Esophagus muscularis mucosa (tissue), 4 donors: ENCODE measurements around the gene VTN. TPM values are rescaled to one million over a fixed set of nuclear protein-coding genes. Genes with fewer than 3 reads are reported as not detected.

Source experiments
- DNase-seq: peaks from one replicate; pipeline ENCODE4 v3.0.0-alpha.2; 2017; ENCODE audit errors: extremely low spot score
- H3K27ac ChIP-seq, 4 donors: fragments of 200-600 bp; sonication (generic); replicated peaks in 1 of 4; 1 replicate in 3 of 4; 2 replicates in 1 of 4; pipeline ENCODE4 v1.5.1; 2016 to 2019; ENCODE audit warnings: mild to moderate bottlenecking in 1 of 4
- H3K27me3 ChIP-seq, 4 donors: fragments of 200-600 bp; sonication (generic); one replicate each; pipeline versions ENCODE4 v1.5.1 to v1.6.0; 2016 to 2019
- H3K36me3 ChIP-seq, 4 donors: fragments of 200-600 bp; sonication (generic); one replicate each; pipeline ENCODE4 v1.5.1; 2016 to 2019
- H3K4me1 ChIP-seq, 4 donors: fragments of 200-600 bp; sonication (generic); one replicate each; pipeline ENCODE4 v1.5.1; 2016 to 2019
- H3K4me3 ChIP-seq, 4 donors: fragments of 200-600 bp; sonication (generic); 1 replicate in 2 of 4; 2 replicates in 2 of 4; pipeline ENCODE4 v1.5.1; 2016 to 2019; ENCODE audit warnings: mild to moderate bottlenecking in 4 of 4, moderate library complexity in 1 of 4
- H3K9me3 ChIP-seq, 4 donors: fragments of 200-600 bp; sonication (generic); 1 replicate in 3 of 4; 2 replicates in 1 of 4; pipeline ENCODE4 v1.5.1; 2016 to 2019
- CTCF ChIP-seq, 3 experiments: fragments of 200-600 bp in 2 of 3; fragments of 450-650 bp in 1 of 3; sonication (generic) in 2 of 3; IDR thresholded peaks; one replicate each; pipeline ENCODE4 v1.5.1; 2017 to 2019; ENCODE audit warnings: antibody characterized with exemption in 3 of 3, mild to moderate bottlenecking in 2 of 3, moderate library complexity in 1 of 3
- EP300 ChIP-seq: sonication (generic); formaldehyde crosslinking; IDR thresholded peaks from one replicate; pipeline ENCODE4 v1.6.1; 2017; ENCODE audit warnings: antibody characterized with exemption
- POLR2A ChIP-seq: fragments of 450-650 bp; IDR thresholded peaks from one replicate; pipeline ENCODE4 v1.6.1; 2017; ENCODE audit warnings: antibody characterized with exemption, moderate library complexity, mild to moderate bottlenecking, low read depth
- POLR2AphosphoS5 ChIP-seq, 2 donors: sonication (generic); formaldehyde crosslinking; IDR thresholded peaks; one replicate each; pipeline ENCODE4 v1.6.1; 2017; ENCODE audit warnings: antibody characterized with exemption in 2 of 2
- whole genome bisulfite sequencing: methylation state at CpG from one replicate; pipeline ENCODE4 v1.1.5; 2018; 5-methylcytosine and 5-hydroxymethylcytosine counted together
- intact Hi-C: fragments of 100-400 bp; cut with DNase I; formaldehyde crosslinking; loops from one replicate; pipeline ENCODE4 v1.15.1; 2023
- total RNA-seq, 4 donors: library from RNA; depleted of rRNA; stranded (reverse); fragments of >200 nt; gene quantifications; one replicate each; pipeline versions ENCODE4 v1.1.0 to v1.2.1, GENCODE V29; 2016

The VTN gene
- total RNA-seq, 4 donors from 2014 or later: under 0.01 to 1.3 (median 0.58) TPM

GRCh38 chr17:28327709-28328108, 42.4 kb downstream of the VTN start:
- H3K27ac ChIP-seq: no peak overlapping the region
- 61% methylated on average over 3 of the region's 3 CpGs for WGBS
- H3K36me3 ChIP-seq: peaks cover 32 to 64% (median 51%) of the 10 kb centered on the region in 4 donors
- no peak for DNase-seq
- no peaks in the 10 kb centered on the region for H3K9me3 ChIP-seq
- H3K4me3 ChIP-seq: no peak overlapping the region
- TF ChIP-seq POLR2A: no peak
- no peak for TF ChIP-seq POLR2AphosphoS5 (IDR thresholded peaks at IDR 0.05)
- TF ChIP-seq EP300: no peak
- TF ChIP-seq CTCF (IDR thresholded peaks at IDR 0.05): no peak
- H3K4me1 ChIP-seq: peaks cover 0 to 2% (median 0%) of the 10 kb centered on the region in 4 donors
- H3K27me3 ChIP-seq: no peaks in the 10 kb centered on the region
- intact Hi-C loops: no loop called here

- Histone ChIP-seq H3K27me3 (no peaks in the 10 kb centered on the region), H3K9me3 (no peaks in the 10 kb centered on the region), H3K27ac (no peak overlapping the region), H3K36me3 (peaks cover 32 to 62% (median 50%) of the 10 kb centered on the region in 4 donors), H3K4me1 (no peaks in the 10 kb centered on the region), H3K4me3 (no peak overlapping the region)
- 89% methylated on average over 9 of the region's 9 CpGs for WGBS
- no peak for DNase-seq
- no peak for TF ChIP-seq EP300
- intact Hi-C loops: no loop called here
Measured at GRCh38 chr17:28327031-28327607, 43.0 kb downstream of the VTN start.

- H3K4me3 ChIP-seq: no peak overlapping the region
- DNase-seq: no peak
- no peaks in the 10 kb centered on the region for H3K9me3 ChIP-seq
- peaks cover 24 to 52% (median 40%) of the 10 kb centered on the region in 4 donors for H3K36me3 ChIP-seq
- H3K27me3 ChIP-seq: no peaks in the 10 kb centered on the region
- TF ChIP-seq POLR2A (no peak), POLR2AphosphoS5 (IDR thresholded peaks at IDR 0.05) (no peak), EP300 (no peak), CTCF (IDR thresholded peaks at IDR 0.05) (no peak)
- intact Hi-C loops: no loop called here
- no peak overlapping the region for H3K27ac ChIP-seq
- no peaks in the 10 kb centered on the region for H3K4me1 ChIP-seq
- WGBS: 95% methylated on average over 7 of the region's 7 CpGs
Measured at GRCh38 chr17:28326114-28326513, 44.0 kb downstream of the VTN start.

- no peak overlapping the region for H3K4me3 ChIP-seq
- TF ChIP-seq CTCF (IDR thresholded peaks at IDR 0.05) (no peak), POLR2A (no peak), EP300 (no peak), POLR2AphosphoS5 (IDR thresholded peaks at IDR 0.05) (no peak)
Measured at GRCh38 chr17:28325211-28325610, 44.9 kb downstream of the VTN start.

GRCh38 chr17:28324781-28325180, 45.3 kb downstream of the VTN start:
- no peak for TF ChIP-seq POLR2AphosphoS5 (IDR thresholded peaks at IDR 0.05)
- no peak for TF ChIP-seq EP300
- TF ChIP-seq CTCF (IDR thresholded peaks at IDR 0.05): no peak
- no peak for TF ChIP-seq POLR2A
- Histone ChIP-seq H3K27ac (no peak overlapping the region), H3K9me3 (no peaks in the 10 kb centered on the region), H3K4me1 (peaks cover 3 to 6% (median 5%) of the 10 kb centered on the region in 4 donors), H3K4me3 (no peak overlapping the region), H3K27me3 (no peaks in the 10 kb centered on the region), H3K36me3 (peaks cover 17 to 39% (median 27%) of the 10 kb centered on the region in 4 donors)
- intact Hi-C loops: no loop called here
- no peak for DNase-seq
- WGBS: 80% methylated on average over 3 of the region's 3 CpGs

More at GRCh38 chr17:28325211-28325610, 44.9 kb downstream of the VTN start:
- WGBS: 55% methylated on average over 5 of the region's 5 CpGs
- intact Hi-C loops: no loop called here
- no peaks in the 10 kb centered on the region for H3K27me3 ChIP-seq
- H3K4me1 ChIP-seq: peaks cover 0 to 2% (median under 1%) of the 10 kb centered on the region in 4 donors
- no peak overlapping the region for H3K27ac ChIP-seq
- peaks cover 17 to 43% (median 31%) of the 10 kb centered on the region in 4 donors for H3K36me3 ChIP-seq
- DNase-seq: no peak
- H3K9me3 ChIP-seq: no peaks in the 10 kb centered on the region
